Motor neuron (in vitro differentiated cells): Measurements from ENCODE around the gene CMIP. TPM values are rescaled to one million over a fixed set of nuclear protein-coding genes. Genes with fewer than 3 reads are reported as not detected.
A peak's percentile ranks its signal among the peaks of the same experiment; 100 is the strongest.
"Not testable (repeated sequence)": the region's sequence is repeated elsewhere in the genome, so short reads cannot be mapped to it uniquely, and the experiment has no call there.

Experiments used
- ATAC-seq, 8 experiments: fragments of 200-7000 bp; cut with Tn5 transposase; replicated peaks in 6 of 8; 2 replicates each; pipeline ENCODE4 v1.8.0; 2021; ENCODE audit warnings: mild to moderate bottlenecking in 8 of 8, moderate library complexity in 8 of 8
- H3K27ac ChIP-seq, 2 donors: fragments of 250-450 bp; sonication (Bioruptor Pico); 2 replicates each; pipeline ENCODE4 v1.9.0; 2021; ENCODE audit warnings: antibody characterized with exemption in 2 of 2, mild to moderate bottlenecking in 2 of 2, moderate library complexity in 1 of 2
- H3K4me1 ChIP-seq, 2 donors: fragments of 250-450 bp; sonication (Bioruptor Pico); replicated peaks in 1 of 2; 2 replicates each; pipeline ENCODE4 v1.6.1; 2021; ENCODE audit warnings: antibody characterized with exemption in 2 of 2, mild to moderate bottlenecking in 2 of 2, moderate library complexity in 1 of 2
- H3K4me3 ChIP-seq, 5 donors: fragments of 250-450 bp; sonication (Bioruptor Pico); 2 replicates each; pipeline ENCODE4 v1.9.0; 2021; ENCODE audit warnings: antibody characterized with exemption in 5 of 5, mild to moderate bottlenecking in 5 of 5, moderate library complexity in 4 of 5
- WGBS, 10 experiments: fragments of 450-650 bp; shearing (Covaris generic); methylation state at CpG; one replicate each; pipeline ENCODE4 v1.0.0; 2022; 5-methylcytosine and 5-hydroxymethylcytosine counted together
- in situ Hi-C, 9 experiments: fragments of 400-800 bp; cut with MboI; loops; one replicate each; pipeline ENCODE4 v1.15.0; 2021; ENCODE audit warnings: low sequenced_read_pairs in 9 of 9, low pct_unique_long_range_greater_than_20kb in 2 of 9; ENCODE audit not compliant: unreplicated experiment in 9 of 9
- total RNA-seq, 8 experiments: library from RNA; unstranded; fragments of 300-600 nt; gene quantifications; 2 replicates each; pipeline versions ENCODE4 v1.2.3 to v1.2.4, GENCODE V29; 2022

The CMIP gene
- total RNA-seq, 8 experiments from 2014 or later = 4.6 to 35.3 (median 19.1) TPM

- whole genome bisulfite sequencing, 10 experiments = 0 to 87% (median 32%) methylated on average over 1 to 8 of the region's 22 CpGs; no CpG with 5 or more reads in 3 of the 10 experiments
Measured at GRCh38 chr16:81737885-81738536, 293.4 kb downstream of the CMIP start.

GRCh38 chr16:81738783-81739496 is 294.3 kb downstream of the CMIP start:
- no peak overlapping the region for H3K27ac ChIP-seq
- in situ Hi-C loops = loop anchor here in 5 of 9 experiments (25.0 kb wide), 3 partner anchors 327 to 727 kb away; partner anchors contain the start of genes CENPN (in 2 of the 5) and CMC2 (in 2 of the 5)
- peaks cover 2 to 6% of the 10 kb centered on the region in 2 donors for H3K4me1 ChIP-seq
- ATAC-seq = no peak
- WGBS, 10 experiments = 20 to 100% (median 90%) methylated on average over 1 to 2 of the region's 18 CpGs; no CpG with 5 or more reads in 6 of the 10 experiments
- no peak overlapping the region for H3K4me3 ChIP-seq

More at GRCh38 chr16:81737885-81738536, 293.4 kb downstream of the CMIP start:
- Histone ChIP-seq H3K4me3 (no peak overlapping the region), H3K4me1 (peaks cover 2 to 6% of the 10 kb centered on the region in 2 donors), H3K27ac (no peak overlapping the region)
- peak; percentile 95 to 98 (median 97) for ATAC-seq
- in situ Hi-C loops = loop anchor here in 5 of 9 experiments (25.0 kb wide), 3 partner anchors 326 to 726 kb away; partner anchors contain the start of genes CENPN (in 2 of the 5) and CMC2 (in 2 of the 5)

- in situ Hi-C loops = loop anchor here in 5 of 9 experiments (25.0 kb wide), 3 partner anchors 327 to 727 kb away; partner anchors contain the start of genes CENPN (in 2 of the 5) and CMC2 (in 2 of the 5)
- no peak for ATAC-seq
- Histone ChIP-seq H3K4me1 (peaks cover 2 to 6% of the 10 kb centered on the region in 2 donors), H3K27ac (no peak overlapping the region), H3K4me3 (no peak overlapping the region)
- WGBS, 10 experiments = 80 to 100% (median 95%) methylated on average over 1 to 6 of the region's 8 CpGs; no CpG with 5 or more reads in 5 of the 10 experiments
Measured at GRCh38 chr16:81739503-81739902, 294.9 kb downstream of the CMIP start.

- Histone ChIP-seq H3K4me1 (peaks cover 2 to 6% of the 10 kb centered on the region in 2 donors), H3K27ac (no peak overlapping the region), H3K4me3 (no peak overlapping the region)
- 41 to 100% (median 74%) methylated on average over 1 to 6 of the region's 8 CpGs; no CpG with 5 or more reads in 1 of the 10 experiments for WGBS, 10 experiments
- in situ Hi-C loops = loop anchor here in 5 of 9 experiments (25.0 kb wide), 3 partner anchors 328 to 728 kb away; partner anchors contain the start of genes CENPN (in 2 of the 5) and CMC2 (in 2 of the 5)
- ATAC-seq = no peak
Measured at GRCh38 chr16:81740169-81740568, 295.6 kb downstream of the CMIP start.

- not testable (repeated sequence) for H3K27ac ChIP-seq, H3K4me3 ChIP-seq, ATAC-seq
- in situ Hi-C loops = loop anchor here in 5 of 9 experiments (25.0 kb wide), 3 partner anchors 329 to 729 kb away; partner anchors contain the start of genes CENPN (in 2 of the 5) and CMC2 (in 2 of the 5)
- 40 to 100% (median 83%) methylated on average over 1 to 4 of the region's 6 CpGs; no CpG with 5 or more reads in 2 of the 10 experiments for WGBS, 10 experiments
- peaks cover 5 to 12% of the 10 kb centered on the region in 2 donors for H3K4me1 ChIP-seq
Measured at GRCh38 chr16:81741430-81741770, 296.8 kb downstream of the CMIP start.

GRCh38 chr16:81744385-81744784 is 299.8 kb downstream of the CMIP start:
- no peak overlapping the region for H3K27ac ChIP-seq
- 40 to 100% (median 83%) methylated on average over 1 to 4 of the region's 4 CpGs; no CpG with 5 or more reads in 2 of the 10 experiments for WGBS, 10 experiments
- no peak for ATAC-seq
- H3K4me3 ChIP-seq = no peak overlapping the region
- H3K4me1 ChIP-seq = peaks cover 3 to 5% of the 10 kb centered on the region in 2 donors
- in situ Hi-C loops = loop anchor here in 5 of 9 experiments (25.0 kb wide), 3 partner anchors 332 to 732 kb away; partner anchors contain the start of genes CENPN (in 2 of the 5) and CMC2 (in 2 of the 5)

GRCh38 chr16:81744911-81745310 is 300.3 kb downstream of the CMIP start:
- Histone ChIP-seq H3K4me3 (no peak overlapping the region), H3K4me1 (peaks cover 3 to 5% of the 10 kb centered on the region in 2 donors), H3K27ac (no peak overlapping the region)
- 67 to 100% (median 84%) methylated on average over 2 to 4 of the region's 4 CpGs; no CpG with 5 or more reads in 4 of the 10 experiments for WGBS, 10 experiments
- in situ Hi-C loops = loop anchor here in 5 of 9 experiments (25.0 kb wide), 3 partner anchors 333 to 733 kb away; partner anchors contain the start of genes CENPN (in 2 of the 5) and CMC2 (in 2 of the 5)
- no peak for ATAC-seq

GRCh38 chr16:81745704-81746558 is 301.3 kb downstream of the CMIP start:
- H3K4me3 ChIP-seq = peak overlapping the region; percentile 18 to 30 (median 19)

GRCh38 chr16:81746566-81746965 is 302.0 kb downstream of the CMIP start:
- Histone ChIP-seq H3K27ac (no peak overlapping the region), H3K4me1 (peaks cover 3 to 5% of the 10 kb centered on the region in 2 donors), H3K4me3 (peak overlapping the region; percentile 18 to 30 (median 19))
- ATAC-seq = peak in 3 of 8 experiments; percentile 27 to 32 (median 32)
- in situ Hi-C loops = loop anchor here in 5 of 9 experiments (25.0 kb wide), 3 partner anchors 334 to 734 kb away; partner anchors contain the start of genes CENPN (in 2 of the 5) and CMC2 (in 2 of the 5)
- 0 to 100% (median 59%) methylated on average over 1 to 4 of the region's 5 CpGs; no CpG with 5 or more reads in 4 of the 10 experiments for WGBS, 10 experiments

More at GRCh38 chr16:81745704-81746558, 301.3 kb downstream of the CMIP start:
- Histone ChIP-seq H3K27ac (no peak overlapping the region), H3K4me1 (peaks cover 3 to 5% of the 10 kb centered on the region in 2 donors)
- in situ Hi-C loops = loop anchor here in 5 of 9 experiments (25.0 kb wide), 3 partner anchors 334 to 734 kb away; partner anchors contain the start of genes CENPN (in 2 of the 5) and CMC2 (in 2 of the 5)
- ATAC-seq = peak; percentile 55 to 96 (median 80)
- WGBS, 10 experiments = 17 to 60% (median 39%) methylated on average over 1 to 22 of the region's 33 CpGs; no CpG with 5 or more reads in 3 of the 10 experiments

GRCh38 chr16:81748476-81749198 is 304.0 kb downstream of the CMIP start:
- WGBS, 10 experiments = 0 to 97% (median 49%) methylated on average over 1 to 6 of the region's 7 CpGs; no CpG with 5 or more reads in 1 of the 10 experiments
- ATAC-seq = no peak
- Histone ChIP-seq H3K27ac (no peak overlapping the region), H3K4me3 (no peak overlapping the region), H3K4me1 (peaks cover 3 to 5% of the 10 kb centered on the region in 2 donors)
- in situ Hi-C loops = loop anchor here in 5 of 9 experiments (25.0 kb wide), 3 partner anchors 336 to 736 kb away; partner anchors contain the start of genes CENPN (in 2 of the 5) and CMC2 (in 2 of the 5)
